Measurements from ENCODE around the gene ATG4C.

- no peak for TF ChIP-seq EZH2 (IDR thresholded peaks at IDR 0.05; ENCODE audit: insufficient read depth, poor library complexity, severe bottlenecking)
- TF ChIP-seq EZH2phosphoT487 (IDR thresholded peaks at IDR 0.05; ENCODE audit: insufficient read depth, low read depth): no peak
Observed at GRCh38 chr1:62875676-62876075, 91.7 kb downstream of the ATG4C start.

Data from GM23248 (cell line).